Activated CD4-positive, CD25-positive, alpha-beta regulatory T cell (primary cell): ENCODE data around the gene STPG3.

ENCODE experiments used
- DNase-seq, 4 experiments: peaks; one replicate each; lab custom pipeline; 2025; lab: John Stamatoyannopoulos, UW

The STPG3 gene

GRCh38 chr9:137280474-137281344 lies 29.6 kb downstream of the STPG3 start:
- no peak for DNase-seq

GRCh38 chr9:137281345-137282116 lies 30.4 kb downstream of the STPG3 start:
- DNase-seq: no peak

GRCh38 chr9:137286975-137287383 lies 35.9 kb downstream of the STPG3 start:
- DNase-seq: no peak

- DNase-seq: no peak
Measured at GRCh38 chr9:137293094-137293481, 42.0 kb downstream of the STPG3 start.

- no peak for DNase-seq
Measured at GRCh38 chr9:137293482-137294090, 42.5 kb downstream of the STPG3 start.

GRCh38 chr9:137294091-137294680 lies 43.1 kb downstream of the STPG3 start:
- no peak for DNase-seq

- DNase-seq: no peak
Measured at GRCh38 chr9:137294681-137295237, 43.7 kb downstream of the STPG3 start.

GRCh38 chr9:137295238-137295811 lies 44.2 kb downstream of the STPG3 start:
- DNase-seq: peak in 1 of 4 experiments; percentile 36

- DNase-seq: no peak
Measured at GRCh38 chr9:137295849-137296669, 45.0 kb downstream of the STPG3 start.

- DNase-seq: no peak
Measured at GRCh38 chr9:137296670-137297664, 45.9 kb downstream of the STPG3 start.

GRCh38 chr9:137297966-137298365 lies 46.9 kb downstream of the STPG3 start:
- no peak for DNase-seq

GRCh38 chr9:137298401-137299202 lies 47.5 kb downstream of the STPG3 start:
- no peak for DNase-seq

- DNase-seq: no peak
Measured at GRCh38 chr9:137299203-137299565, 48.1 kb downstream of the STPG3 start.

GRCh38 chr9:137299938-137300337 lies 48.9 kb downstream of the STPG3 start:
- no peak for DNase-seq

GRCh38 chr9:137300567-137301080 lies 49.5 kb downstream of the STPG3 start:
- DNase-seq: no peak

GRCh38 chr9:137301081-137301947 lies 50.2 kb downstream of the STPG3 start:
- no peak for DNase-seq

- DNase-seq: peak; percentile 91 to 95 (median 93)
Measured at GRCh38 chr9:137302118-137302448, 51.0 kb downstream of the STPG3 start, which contains the start of gene NRARP. Gene NRARP, minus strand, starts transcription at chr9:137302271. Its CDS starts 343 bp downstream, at chr9:137301928.
